ENCODE results near the gene GPX3. TPM values are rescaled to one million over a fixed set of nuclear protein-coding genes. Genes with fewer than 3 reads are reported as not detected.

GPX3 gene
- total RNA-seq, 3 donors from 2014 or later: 44.6 to 460 (median 147) TPM

DNA sequence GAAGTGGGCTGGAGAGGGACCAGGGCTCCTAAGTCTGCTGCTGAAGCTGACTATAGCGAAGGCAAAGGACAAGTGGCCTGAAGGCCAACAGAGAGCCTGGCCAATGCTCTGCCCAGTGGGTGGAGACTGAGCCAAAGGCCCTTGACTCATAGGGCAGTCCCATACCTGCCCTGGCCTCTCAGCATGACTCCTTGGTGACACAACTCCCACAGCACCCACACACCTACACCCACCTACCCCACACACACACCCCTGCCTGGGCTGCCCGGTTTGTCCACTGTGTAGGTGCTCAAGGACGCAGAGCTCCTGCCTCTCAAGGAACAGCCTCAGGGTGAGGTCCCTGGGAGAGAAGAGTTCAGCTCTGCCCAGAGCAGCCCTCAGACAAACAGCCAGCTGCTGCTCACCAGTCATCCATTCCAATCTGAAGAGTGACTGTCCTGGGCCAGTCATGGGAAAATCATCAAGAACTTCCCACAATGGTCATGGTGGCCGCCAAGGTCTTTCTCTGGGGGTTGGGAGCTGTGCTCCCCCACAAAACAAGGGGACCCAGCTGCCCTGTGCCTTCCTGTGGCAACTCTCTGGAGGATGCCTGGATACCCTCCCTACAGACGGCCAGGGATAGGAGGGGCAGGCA, 55.4 kb downstream of the GPX3 start:
- Histone ChIP-seq H3K36me3 (ENCODE audit: low read depth) (no peaks in the 10 kb centered on the region), H3K4me1 (ENCODE audit: low read depth) (peaks cover 35% of the 10 kb centered on the region), H3K9me3 (no peaks in the 10 kb centered on the region), H3K4me3 (no peak overlapping the region)
- TF ChIP-seq CTCF (IDR thresholded peaks at IDR 0.05): no peak
- intact Hi-C loops (cut with DNase I, micrococcal nuclease): no loop called here
- ATAC-seq (peak; percentile 79), DNase-seq (peak in 2 of 3 donors; percentile 23 to 70)

- Histone ChIP-seq H3K4me1 (ENCODE audit: low read depth) (peaks cover 37% of the 10 kb centered on the region), H3K9me3 (no peaks in the 10 kb centered on the region), H3K36me3 (ENCODE audit: low read depth) (no peaks in the 10 kb centered on the region), H3K4me3 (no peak overlapping the region)
- DNase-seq: no peak
- ATAC-seq: no peak
- TF ChIP-seq CTCF (IDR thresholded peaks at IDR 0.05): no peak
- intact Hi-C loops (cut with DNase I, micrococcal nuclease): no loop called here
Measured at GRCh38 chr5:151076616-151077015, 56.2 kb downstream of the GPX3 start.

DNA sequence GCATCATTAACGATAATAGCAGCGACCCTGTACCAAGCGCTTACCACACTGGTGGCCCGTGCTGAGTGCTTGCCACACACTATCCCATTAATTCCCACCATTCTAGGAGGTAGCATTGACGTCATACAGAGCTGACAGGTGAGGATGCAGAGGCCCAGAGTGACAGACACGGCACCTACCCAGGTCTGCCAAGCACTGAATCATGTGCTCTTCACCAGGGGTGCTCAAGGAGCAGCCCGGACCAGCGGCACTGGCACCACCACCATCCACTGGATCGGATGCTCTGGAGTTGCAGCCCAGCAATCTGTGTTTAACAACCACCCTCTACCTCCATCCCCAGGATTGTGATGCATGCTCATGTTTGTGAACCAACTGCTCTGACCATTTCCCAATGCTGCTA, 57.0 kb downstream of the GPX3 start:
- H3K36me3 ChIP-seq (ENCODE audit: low read depth): no peaks in the 10 kb centered on the region
- TF ChIP-seq CTCF (IDR thresholded peaks at IDR 0.05): no peak
- no peaks in the 10 kb centered on the region for H3K9me3 ChIP-seq
- no peak for DNase-seq
- peaks cover 44% of the 10 kb centered on the region for H3K4me1 ChIP-seq (ENCODE audit: low read depth)
- intact Hi-C loops (cut with DNase I, micrococcal nuclease): no loop called here
- ATAC-seq: no peak
- H3K4me3 ChIP-seq: no peak overlapping the region

GRCh38 chr5:151077967-151078366, 57.6 kb downstream of the GPX3 start:
- no peak for ATAC-seq
- DNase-seq: no peak
- intact Hi-C loops (cut with DNase I, micrococcal nuclease): no loop called here
- Histone ChIP-seq H3K4me1 (ENCODE audit: low read depth) (peaks cover 46% of the 10 kb centered on the region), H3K36me3 (ENCODE audit: low read depth) (no peaks in the 10 kb centered on the region), H3K4me3 (no peak overlapping the region), H3K9me3 (no peaks in the 10 kb centered on the region)
- no peak for TF ChIP-seq CTCF (IDR thresholded peaks at IDR 0.05)

Other genes with a start within 250 kb of the GPX3 start
- gene SMIM3, start 241.8 kb upstream of the GPX3 start, total RNA-seq: 10 to 100 TPM in 2 of 3 donors, 1 to 10 TPM in 1; 9.3 to 21.6 (median 19.2) TPM
- under 1 TPM in 1 of 3 donors, not detected in 2; 0.17 TPM for gene IRGM, start 174.1 kb upstream of the GPX3 start, total RNA-seq
- 1 to 10 TPM; 1.7 to 3.5 (median 3.0) TPM for gene ZNF300, start 115.6 kb upstream of the GPX3 start, total RNA-seq
- 100 to 1,000 TPM; 140 to 218 (median 156) TPM for gene TNIP1, start 60.4 kb downstream of the GPX3 start, total RNA-seq
- 100 to 1,000 TPM in 1 of 3 donors, 10 to 100 TPM in 2; 21.4 to 180 (median 68.0) TPM for gene ANXA6, start 137.2 kb downstream of the GPX3 start, total RNA-seq
- 100 to 1,000 TPM in 1 of 3 donors, 10 to 100 TPM in 1, 1 to 10 TPM in 1; 8.8 to 190 (median 23.4) TPM for gene CCDC69, start 203.5 kb downstream of the GPX3 start, total RNA-seq
- gene GM2A, start 232.6 kb downstream of the GPX3 start, total RNA-seq: 10 to 100 TPM; 22.0 to 32.1 (median 30.9) TPM